Endothelial cell of umbilical vein (primary cell): ENCODE data around the gene CARHSP1.

Experiments used
- FOS ChIP-seq: IDR thresholded peaks from 2 replicates; pipeline ENCODE4 v1.6.1; 2011; ENCODE audit warnings: mild to moderate bottlenecking, low read length, moderate library complexity, borderline replicate concordance; ENCODE audit not compliant: insufficient read depth
- POLR2A ChIP-seq: IDR thresholded peaks from 2 replicates; pipeline ENCODE4 v1.6.1; 2012; ENCODE audit warnings: low read depth, mild to moderate bottlenecking, control low read depth, low read length

DNA sequence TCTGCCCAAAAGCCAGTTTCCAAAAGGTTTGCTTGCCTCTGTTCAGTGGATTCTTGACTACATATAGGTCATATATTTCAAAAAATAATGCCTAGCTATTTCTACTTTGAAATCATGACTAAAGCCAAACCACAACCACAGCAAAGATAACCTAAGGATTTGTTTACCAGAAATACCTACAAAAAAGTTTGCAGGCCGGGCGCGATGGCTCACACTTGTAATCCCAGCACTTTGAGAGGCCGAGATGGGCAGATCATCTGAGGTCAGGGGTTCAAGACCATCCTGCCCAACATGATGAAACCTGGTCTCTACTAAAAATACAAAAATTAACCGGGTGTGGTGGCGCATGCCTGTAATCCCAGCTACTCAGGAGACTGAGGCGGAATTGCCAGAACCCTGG, 15.2 kb downstream of the CARHSP1 start:
- TF ChIP-seq FOS (no peak), POLR2A (no peak)
